HG03097 (cell line): ENCODE results near the gene TRAPPC14.

Source experiments
- ATAC-seq: cut with Tn5 transposase; IDR thresholded peaks from one replicate; pipeline ENCODE4 v1.9.1; 2021; ENCODE audit not compliant: unreplicated experiment, low FRiP score

The TRAPPC14 gene

DNA sequence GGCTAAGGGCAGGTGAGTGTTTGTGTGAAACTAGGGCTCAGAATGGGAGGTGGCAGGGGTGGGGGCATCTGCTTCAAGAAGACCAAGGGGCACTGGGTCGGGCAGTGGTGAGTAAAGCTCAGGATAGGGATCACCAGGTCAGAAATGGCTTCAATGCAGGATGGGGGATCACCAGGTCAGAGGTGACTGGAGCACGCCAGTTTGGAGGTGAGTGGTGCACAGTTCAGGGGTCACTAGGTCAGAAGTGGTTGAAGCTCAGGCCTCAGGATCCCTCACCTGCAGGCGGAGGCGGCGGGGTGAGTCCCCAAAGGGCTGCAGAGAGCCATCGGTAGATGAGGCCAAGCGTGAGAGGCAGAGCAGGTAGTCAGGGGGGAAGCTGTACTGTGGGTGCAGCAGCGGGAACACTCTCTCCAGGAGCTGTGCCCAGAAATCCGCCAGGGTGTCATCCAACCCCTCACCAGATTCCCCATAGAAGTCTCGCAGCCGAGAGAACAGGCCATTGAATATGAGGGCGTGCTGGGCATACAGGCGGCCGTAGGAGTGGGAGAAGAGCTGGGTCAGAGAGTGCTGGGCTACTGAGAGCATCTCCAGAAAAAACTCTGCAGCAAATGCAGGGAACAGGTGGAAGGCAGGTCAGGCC, 16.9 kb upstream of the TRAPPC14 start:
- ATAC-seq, result no peak

DNA sequence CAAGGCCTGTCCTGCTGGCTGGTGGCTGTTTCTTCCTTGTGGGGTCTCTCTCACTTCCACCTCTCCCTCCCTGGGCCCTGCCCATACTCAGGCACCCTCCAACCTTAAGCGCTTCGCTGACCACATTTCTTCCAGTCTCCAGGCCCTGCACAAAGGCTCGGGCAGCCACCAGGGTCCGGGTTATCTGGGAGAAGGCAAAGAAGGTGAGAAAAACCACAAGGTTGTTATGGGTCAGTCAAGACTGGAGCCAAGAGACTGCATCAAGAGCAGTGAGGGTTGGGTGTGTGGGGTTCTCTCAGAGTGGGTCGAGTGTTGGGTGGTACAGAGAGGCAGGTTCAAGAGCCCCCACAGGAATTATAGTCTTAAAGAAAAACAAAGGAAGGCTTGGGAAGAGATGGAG, 16.1 kb upstream of the TRAPPC14 start:
- no peak for ATAC-seq

DNA sequence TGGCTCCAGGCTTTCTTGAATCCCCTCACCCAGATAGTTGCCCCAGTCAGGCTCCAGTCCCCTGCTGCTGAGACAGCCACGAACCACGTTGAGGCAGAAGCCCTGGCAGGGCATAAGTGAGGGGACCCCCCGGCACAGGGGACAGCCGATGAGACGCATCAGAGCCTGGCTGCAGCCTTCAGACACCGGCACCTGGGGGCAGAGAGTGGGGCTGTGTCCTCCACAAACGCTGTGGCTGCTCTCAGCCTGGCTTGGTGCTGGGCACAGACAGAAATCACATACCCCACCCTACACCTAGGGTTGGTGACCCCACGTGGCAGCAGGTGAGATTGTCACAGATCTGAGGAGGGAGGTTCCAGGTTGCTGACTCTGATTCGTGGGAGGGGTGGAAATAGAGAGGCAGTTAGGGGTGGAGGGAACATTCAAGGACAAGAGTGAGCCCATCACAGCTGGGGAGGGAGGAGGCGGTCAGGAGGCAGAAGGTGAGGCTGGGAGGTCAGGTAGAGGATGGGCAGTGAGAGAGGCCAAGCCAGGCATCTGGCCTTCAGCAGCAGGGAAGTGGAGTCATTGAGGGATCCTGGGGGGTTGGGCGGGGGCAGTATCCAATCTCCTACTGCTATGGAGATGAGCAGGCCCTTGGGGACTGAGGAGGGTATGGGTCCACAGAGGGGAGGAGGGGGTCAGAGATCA, 15.4 kb upstream of the TRAPPC14 start:
- no peak for ATAC-seq

DNA sequence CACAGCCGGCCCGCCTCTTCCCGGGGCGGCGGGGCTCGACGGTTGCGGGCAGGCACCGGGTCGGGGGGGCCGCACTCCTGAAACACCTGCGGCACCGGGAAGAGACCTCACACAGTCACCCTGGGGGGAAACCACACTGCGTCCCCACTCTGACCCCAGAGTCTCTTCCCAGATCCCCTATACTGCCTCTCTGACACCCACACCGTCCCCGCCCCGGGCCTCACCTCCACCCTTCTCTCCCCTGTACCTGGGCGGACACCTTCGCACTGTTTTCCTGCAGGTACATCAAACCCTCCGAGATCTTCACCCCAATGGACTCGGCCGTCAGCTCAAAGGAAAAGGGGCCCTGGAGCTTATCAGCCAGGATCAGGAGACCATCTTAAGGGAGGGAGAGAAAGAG, 13.3 kb upstream of the TRAPPC14 start:
- ATAC-seq, result no peak

DNA sequence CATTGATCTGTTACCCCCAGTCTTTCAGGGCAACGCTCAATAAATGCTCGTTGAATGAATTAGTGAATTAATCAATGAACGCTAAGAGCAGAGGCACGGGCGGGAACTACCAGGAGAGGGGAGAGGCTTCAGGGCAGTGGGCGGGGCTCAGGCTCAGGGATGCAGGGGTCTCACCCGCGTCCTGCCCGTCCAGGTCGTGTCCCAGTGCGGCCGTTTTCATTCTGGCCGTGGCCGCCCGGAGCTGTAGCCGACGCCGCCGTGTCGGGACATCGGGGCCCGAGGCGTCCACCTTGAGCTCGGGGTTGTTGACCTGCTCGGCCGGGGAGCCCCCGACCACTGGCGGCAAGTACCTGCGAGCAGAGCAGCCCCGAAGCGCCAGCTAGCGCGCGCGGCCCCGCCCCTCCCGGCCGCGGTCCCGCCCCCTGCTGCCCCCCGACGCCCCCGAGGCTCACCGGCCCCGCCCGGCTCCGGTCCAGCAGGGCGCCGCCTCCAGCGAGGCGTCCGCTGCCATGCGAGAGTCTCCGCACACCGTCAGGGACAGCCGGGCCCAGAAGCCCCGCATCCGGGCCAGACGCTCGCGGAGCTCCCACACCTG, 12.7 kb upstream of the TRAPPC14 start:
- ATAC-seq, result no peak

DNA sequence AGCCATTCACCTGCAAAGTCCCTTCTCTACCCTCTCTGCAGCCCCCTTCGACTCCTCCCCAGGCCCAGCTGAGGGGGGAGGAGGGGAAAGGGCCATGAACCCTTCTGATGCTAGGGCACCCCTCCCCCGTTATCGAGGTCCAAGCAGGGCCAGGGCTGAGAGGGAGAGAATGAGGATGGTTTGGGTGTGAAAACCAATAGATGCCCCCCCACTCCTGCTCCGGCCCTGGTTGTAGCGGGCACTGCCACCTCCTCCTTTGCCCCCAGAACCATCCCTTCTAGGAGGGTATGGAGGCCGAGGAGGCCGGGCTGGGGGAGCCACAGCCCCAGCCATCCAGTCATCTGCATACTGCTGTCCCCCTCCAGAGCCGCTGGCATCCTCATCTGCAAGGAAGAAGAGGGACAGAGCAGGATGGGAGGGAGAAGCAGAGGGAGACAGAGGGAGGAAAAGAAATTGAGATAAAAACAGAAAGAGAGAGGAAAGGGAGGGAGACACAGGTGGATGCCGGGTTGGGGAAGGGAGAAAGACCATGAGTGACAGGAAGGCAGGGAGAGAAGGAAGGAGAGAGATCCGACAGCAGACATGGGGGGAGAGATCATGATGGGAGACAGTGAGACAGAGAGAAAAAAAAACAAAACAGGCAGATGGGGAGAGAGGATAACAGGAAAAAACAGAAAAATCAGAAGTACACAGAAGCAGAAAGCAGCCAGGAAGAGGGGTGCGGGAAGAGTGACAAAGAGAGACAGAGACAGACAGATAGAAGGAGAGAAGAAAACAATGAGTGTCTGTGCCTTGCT, 11.8 kb upstream of the TRAPPC14 start:
- ATAC-seq, result no peak

DNA sequence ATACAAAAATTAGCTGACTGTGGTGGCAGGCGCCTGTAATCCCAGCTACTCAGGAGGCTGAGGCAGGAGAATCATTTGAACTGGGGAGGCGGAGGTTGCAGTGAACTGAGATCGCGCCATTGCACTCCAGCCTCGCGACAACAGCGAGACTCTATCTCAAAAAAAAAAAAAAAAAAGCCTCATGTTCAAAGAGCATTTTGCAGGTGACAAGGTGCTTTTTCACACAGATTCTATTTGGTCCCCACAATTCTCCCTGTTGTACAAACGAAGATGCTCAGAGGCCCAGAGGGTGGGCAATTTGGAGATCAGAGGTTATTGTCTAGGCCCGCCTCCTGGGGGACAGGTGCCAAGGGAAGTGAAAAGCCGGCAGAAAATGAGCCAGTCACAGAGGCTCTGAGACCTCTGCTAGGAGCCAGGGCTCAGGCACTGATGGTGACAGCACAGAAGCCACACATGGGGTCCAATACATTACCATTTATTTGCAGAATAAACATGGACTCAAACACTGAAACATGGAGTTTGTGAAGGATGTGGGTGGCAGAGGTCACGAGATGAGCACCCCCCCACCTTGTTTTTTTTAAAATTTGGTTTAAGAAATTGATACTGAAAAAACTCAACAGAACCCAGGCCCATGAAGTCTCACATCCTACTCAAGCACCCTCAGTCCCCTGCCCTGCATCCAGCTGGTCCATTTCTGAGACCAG, 10.8 kb upstream of the TRAPPC14 start:
- ATAC-seq, result no peak

DNA sequence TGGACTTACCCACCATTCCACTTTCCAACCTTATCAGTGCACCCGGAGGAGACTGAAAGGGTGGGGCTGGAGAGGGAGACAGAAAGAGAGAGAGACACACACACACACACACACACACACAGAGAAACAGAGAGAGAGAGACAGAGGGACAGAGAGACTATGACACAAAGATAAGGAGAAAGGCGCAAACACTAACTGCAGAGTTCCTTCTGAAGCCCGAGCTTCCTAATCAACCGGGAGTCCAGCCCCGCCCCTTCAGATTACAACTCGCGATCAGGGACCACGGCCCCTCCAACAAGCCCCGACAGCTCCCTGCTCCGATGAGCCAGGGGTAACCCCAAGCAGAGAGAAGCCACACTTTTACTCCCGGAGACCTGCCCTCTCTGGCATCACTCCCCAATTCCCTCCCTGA, 9.4 kb upstream of the TRAPPC14 start:
- ATAC-seq, result no peak

DNA sequence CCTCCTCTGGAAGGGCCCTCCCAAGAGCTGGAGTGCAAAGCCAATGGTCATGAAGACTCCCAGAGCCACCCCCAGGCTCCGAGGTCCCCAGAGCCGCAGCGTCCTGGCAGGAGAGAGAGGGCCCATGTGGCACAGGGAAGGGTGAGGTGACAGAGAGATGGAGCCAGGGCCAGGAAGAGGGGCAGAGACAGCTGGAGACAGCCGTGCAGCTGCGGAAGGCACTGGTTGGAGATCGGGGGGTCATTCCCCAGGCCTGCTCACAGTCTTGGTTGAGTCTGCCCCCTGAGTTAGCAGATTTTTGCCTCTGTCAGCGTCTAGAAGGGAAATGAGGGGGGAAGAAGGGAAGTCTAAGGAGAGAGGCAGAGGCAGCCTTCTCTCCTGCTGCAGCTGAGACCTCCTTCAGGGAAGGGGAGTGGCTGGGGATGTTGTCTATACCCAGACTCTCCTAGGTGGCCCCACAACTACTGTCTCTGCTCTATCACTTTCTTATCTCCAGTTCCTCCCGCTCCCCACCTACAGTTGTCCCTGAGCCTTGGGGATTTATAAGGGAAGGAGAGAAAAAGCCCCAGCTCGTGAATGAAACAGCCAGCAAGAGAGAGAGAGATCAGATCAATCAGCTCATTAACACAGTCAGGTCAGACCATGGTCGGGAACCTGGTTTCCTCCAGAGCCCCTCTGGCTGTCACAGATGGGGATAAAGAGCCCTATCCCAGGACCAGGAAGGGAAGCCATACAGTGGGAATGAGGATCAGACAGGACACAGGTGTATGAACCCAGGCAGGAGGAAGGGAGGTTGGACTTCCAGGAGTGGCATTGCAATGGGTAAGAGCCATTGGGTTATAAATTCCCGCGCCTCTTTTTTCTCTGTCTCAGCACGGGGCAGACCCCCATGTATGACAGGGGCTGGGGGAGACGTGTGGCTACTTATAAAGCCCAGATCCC, 8.7 kb upstream of the TRAPPC14 start:
- no peak for ATAC-seq

DNA sequence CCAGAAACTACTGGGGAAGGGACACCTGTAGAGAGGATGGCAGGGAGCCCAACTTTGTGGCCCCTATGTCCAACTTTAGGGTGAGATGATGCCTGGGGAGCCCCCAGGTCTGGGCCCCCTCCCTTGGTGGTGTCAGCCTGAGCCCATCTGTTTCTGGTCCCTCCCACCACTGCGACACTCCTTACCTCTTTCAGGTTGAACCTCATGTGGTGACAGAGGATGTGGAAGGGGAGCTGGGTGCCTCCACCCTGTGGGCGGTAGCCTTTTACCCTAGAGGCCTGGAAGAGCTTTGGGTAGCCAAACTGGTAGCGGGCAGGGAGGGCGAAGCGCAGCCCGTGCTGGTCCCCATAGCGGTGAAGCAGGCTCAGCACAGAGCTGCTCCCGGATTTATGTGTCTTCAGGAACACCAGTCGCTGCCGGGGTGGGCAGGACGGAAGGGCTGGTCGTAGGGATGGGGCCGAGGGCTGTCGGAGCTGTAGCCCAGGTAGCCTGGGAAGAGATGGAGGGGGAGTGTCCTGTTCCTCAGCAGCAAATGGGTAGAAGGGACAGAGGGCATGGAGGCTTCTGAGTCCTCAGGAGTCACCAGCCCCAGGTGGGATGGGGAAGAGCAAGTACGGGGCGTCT, 7.9 kb upstream of the TRAPPC14 start:
- no peak for ATAC-seq

DNA sequence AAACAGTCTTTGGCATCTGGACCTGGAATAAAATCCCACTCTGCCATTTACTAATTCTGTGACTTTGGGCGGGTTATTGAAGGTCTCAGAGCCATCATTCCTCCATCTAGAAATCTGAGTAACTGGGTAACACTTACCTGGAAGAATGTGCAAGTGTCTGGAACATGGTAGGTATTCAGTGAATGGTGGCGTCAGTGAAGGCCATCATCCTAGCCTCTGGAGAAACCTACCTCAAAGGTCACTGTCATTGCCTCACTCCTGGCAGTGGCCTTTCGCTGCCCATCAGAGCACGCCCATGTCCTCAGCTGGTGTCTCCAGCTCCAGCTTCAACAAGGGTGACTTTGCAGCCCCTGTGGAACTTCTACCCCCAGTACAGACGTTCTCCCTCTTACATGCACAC, 5.3 kb upstream of the TRAPPC14 start:
- ATAC-seq, result no peak

DNA sequence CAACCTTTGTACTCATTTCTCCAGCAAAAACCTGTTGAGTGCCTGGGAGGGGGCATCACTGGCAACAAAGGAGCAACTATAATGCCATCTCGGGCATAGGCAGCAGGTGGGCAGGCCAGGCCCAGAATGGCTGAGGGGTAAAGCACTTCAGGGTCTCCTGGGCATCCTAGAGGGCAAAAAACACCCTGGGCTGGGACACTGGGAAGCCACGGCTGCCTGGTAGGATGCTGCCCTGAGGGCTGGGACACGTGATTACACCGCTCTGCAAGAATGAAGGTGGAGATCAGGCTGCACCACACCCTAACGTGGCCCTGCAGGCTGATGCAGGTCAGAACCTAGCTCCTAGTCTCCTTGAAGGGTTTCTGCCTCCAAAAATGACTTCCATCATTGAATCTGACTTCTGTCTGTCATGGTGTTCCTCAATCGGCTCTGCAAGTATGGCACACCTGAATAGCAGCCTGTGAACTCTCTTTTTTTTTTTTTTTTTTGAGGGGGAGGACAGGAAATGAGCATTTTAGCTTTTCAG, 4.5 kb upstream of the TRAPPC14 start:
- ATAC-seq, result no peak

DNA sequence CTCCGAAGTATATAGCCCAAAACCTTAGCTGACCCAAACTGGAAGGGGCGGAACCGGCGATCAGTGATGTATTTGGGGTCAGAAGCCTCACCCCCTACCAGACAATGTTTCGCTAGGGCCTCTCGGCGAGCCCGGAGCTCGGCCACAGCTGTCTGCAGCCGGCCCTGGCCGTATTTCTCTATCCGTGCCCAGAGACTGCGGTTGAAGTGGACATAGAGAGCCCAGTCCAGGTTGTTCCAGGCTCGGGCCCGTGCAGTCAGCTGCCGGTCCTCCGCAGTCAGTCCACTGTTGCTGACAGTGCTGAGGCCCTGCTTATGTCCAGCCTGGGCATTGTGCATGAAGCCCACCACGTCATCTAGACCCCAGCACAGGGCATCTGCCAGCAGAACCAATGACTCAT, 1.5 kb upstream of the TRAPPC14 start:
- ATAC-seq, result no peak

DNA sequence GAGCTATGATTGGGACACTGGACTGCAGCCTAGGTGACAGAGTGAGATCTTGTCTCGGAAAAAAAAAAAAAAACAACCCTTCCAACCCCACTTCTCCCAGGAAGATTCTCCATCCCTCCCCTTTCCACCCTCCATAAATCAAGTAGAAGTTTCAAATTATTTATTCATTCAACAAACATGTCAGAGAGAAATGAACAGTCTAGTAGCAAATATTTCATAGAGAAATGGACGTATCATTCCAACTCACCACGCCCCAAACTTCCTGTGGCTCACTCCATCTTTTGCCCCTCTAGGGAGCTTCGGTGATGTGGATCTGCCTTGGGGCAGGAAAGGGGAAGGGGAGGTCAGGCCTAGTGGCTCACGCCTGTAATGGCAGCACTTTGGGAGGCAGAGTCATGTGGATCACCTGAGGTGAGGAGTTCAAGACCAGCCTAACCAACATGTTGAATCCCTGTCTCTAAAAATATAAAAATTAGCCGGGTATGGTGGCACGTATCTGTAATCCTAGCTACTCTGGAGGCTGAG, 638 bp upstream of the TRAPPC14 start:
- no peak for ATAC-seq

DNA sequence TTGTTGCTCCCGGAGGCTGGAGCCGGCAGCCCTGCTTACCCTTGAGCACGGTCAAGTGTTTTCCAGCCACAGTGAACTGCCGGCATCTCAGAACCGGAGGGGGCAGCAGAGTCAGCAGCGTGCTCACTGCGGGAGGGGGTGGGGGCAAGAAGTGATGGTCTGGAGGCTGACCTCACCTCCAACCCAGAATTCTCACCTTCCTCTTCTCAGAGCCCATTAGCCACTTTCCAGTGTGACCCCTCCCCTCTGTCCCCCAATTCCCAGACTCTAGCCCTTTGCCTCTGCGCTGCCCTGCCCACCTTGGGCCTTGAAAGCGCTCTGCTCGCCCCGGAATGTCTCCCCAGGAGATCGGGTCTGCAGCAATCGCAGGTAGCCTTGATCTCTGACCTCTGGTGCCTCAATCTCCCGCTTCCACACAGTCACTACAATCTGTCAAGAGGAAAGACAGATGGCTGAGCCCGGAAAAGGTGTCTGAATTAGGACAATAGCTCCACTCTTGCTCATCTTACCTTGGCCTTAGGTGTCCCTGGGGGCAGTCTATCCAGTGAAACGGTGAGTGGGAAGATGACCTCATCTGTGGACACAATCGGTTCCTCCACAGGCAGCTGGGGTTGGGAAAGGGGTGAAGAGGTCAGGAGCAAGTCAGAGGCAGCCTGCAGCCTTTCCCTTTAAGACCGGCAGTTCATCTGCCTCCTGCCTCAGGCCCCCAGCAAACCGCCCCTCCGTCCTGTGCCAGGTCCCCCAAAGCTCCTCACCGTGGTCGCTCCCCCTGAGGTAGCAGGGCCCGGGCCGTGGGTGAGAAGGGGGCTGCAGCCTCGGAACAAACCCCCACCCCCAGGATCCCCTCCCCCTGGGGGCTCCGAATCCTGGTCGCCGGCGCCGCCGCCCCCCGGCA, 942 bp downstream of the TRAPPC14 start:
- no peak for ATAC-seq

DNA sequence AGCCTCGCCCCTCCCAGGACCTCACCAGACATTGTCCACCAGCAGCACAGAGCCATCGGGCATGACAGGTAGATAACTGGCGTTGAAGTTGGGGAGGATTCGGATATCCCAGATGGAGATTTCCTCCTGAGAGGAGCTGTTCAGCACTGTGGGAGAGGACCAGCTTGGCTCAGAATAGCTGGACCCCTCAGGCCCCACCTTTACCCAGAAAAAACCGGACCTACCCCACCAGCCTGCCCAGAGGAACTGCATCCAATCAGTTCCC, 1.5 kb downstream of the TRAPPC14 start:
- ATAC-seq, result no peak

DNA sequence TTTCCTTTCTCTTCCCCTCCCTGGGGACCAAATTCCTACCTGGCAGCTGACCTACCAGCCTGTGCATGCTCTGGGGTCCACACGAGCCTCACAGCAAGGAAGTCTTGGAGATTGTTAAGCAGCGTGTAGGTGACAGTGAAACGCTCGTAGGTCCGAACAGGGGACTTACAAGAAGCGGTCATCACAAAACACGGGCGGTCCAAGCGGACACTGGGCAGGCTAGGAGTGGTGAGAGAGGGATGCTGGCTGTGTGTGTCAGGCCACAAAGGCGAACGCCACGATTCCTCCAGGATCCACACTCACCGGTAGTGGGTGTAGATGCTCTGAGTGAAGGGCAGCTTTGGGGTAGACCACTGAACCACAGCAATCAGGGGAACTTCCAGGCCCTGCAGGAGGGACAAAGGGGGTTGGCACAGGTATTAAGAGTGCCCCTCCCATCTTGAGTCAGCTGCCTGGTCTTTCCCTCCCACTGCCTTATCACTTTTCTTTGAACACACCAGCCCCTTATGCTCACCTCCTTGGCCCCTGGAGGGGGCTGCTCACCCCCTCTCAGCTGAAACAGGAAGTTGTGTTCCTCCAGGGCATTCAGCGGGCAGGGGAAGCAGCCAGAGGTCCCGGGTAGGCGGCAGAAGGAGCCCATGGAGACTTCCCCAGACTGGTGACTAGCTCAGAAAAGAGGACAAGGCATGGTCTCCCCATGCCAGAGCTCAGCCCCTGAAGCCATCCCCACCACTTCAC, 2.0 kb downstream of the TRAPPC14 start:
- ATAC-seq, result no peak
